ENCODE measurements around the gene NECAP2. TPM values are rescaled to one million over a fixed set of nuclear protein-coding genes. Genes with fewer than 3 reads are reported as not detected.
A peak's percentile ranks its signal among the peaks of the same experiment; 100 is the strongest.

Gene NECAP2
- total and polyA plus RNA-seq, 10 of the 15 experiments (the other 5 are each of a cell fraction or from before 2014, with no cell fraction given) = 16.3 to 98.0 (median 57.4) TPM

GRCh38 chr1:16420424-16421118, 20.0 kb upstream of the NECAP2 start (continued):
- TF ChIP-seq, protein P1, sequence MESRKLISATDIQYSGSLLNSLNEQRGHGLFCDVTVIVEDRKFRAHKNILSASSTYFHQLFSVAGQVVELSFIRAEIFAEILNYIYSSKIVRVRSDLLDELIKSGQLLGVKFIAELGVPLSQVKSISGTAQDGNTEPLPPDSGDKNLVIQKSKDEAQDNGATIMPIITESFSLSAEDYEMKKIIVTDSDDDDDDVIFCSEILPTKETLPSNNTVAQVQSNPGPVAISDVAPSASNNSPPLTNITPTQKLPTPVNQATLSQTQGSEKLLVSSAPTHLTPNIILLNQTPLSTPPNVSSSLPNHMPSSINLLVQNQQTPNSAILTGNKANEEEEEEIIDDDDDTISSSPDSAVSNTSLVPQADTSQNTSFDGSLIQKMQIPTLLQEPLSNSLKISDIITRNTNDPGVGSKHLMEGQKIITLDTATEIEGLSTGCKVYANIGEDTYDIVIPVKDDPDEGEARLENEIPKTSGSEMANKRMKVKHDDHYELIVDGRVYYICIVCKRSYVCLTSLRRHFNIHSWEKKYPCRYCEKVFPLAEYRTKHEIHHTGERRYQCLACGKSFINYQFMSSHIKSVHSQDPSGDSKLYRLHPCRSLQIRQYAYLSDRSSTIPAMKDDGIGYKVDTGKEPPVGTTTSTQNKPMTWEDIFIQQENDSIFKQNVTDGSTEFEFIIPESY (IDR thresholded peaks at IDR 0.05) = no peak
- TF ChIP-seq MTA3 (IDR thresholded peaks at IDR 0.05; ENCODE audit: borderline replicate concordance, low read length) (no peak), CBFB (IDR thresholded peaks at IDR 0.05; ENCODE audit: low read depth) (no peak), NBN (IDR thresholded peaks at IDR 0.05) (peak; percentile 73; the same call in 1 of the 2 replicates), NFYB (IDR thresholded peaks at IDR 0.05; ENCODE audit: insufficient read depth, low read depth, low read length) (no peak), ATF7 (IDR thresholded peaks at IDR 0.05; ENCODE audit: low read depth) (peak; percentile 52), CHD4 (IDR thresholded peaks at IDR 0.05) (no peak), PKNOX1 (IDR thresholded peaks at IDR 0.05) (peak; percentile 77; the same call in 1 of the 2 replicates), MYC (IDR thresholded peaks at IDR 0.05; ENCODE audit: insufficient read depth, insufficient read length, insufficient replicate concordance, low read length, severe bottlenecking) (no peak), WRNIP1 (IDR thresholded peaks at IDR 0.05; ENCODE audit: borderline replicate concordance, low read depth, low read length) (no peak), CREM (IDR thresholded peaks at IDR 0.05; ENCODE audit: low read depth) (no peak), MEF2B (IDR thresholded peaks at IDR 0.05; ENCODE audit: partially characterized antibody, poor library complexity, severe bottlenecking) (no peak), SIN3A (IDR thresholded peaks at IDR 0.05; ENCODE audit: low read depth, low read length) (no peak), LARP7 (IDR thresholded peaks at IDR 0.05) (no peak), RFX5 (IDR thresholded peaks at IDR 0.05; ENCODE audit: low read depth, low read length) (no peak), CEBPB (IDR thresholded peaks at IDR 0.05; ENCODE audit: borderline replicate concordance in 1 of 2, low read depth in 2 of 2, low read length in 2 of 2) (no peak), YY1 (IDR thresholded peaks at IDR 0.05; ENCODE audit: low read depth, low read length) (no peak), TCF12 (IDR thresholded peaks at IDR 0.05; ENCODE audit: low read depth, low read length) (no peak), SMAD1 (IDR thresholded peaks at IDR 0.05; ENCODE audit: low read depth, partially characterized antibody) (no peak), CREB1 (IDR thresholded peaks at IDR 0.05; ENCODE audit: low read depth) (no peak; the same call in 1 of the 2 replicates), NR2C1 (IDR thresholded peaks at IDR 0.05) (no peak), EGR1 (IDR thresholded peaks at IDR 0.05; ENCODE audit: borderline replicate concordance in 1 of 2, low read depth in 2 of 2, low read length in 2 of 2) (no peak), CEBPZ (IDR thresholded peaks at IDR 0.05; ENCODE audit: low read depth, low read length) (no peak)
- TF ChIP-seq, protein P2, sequence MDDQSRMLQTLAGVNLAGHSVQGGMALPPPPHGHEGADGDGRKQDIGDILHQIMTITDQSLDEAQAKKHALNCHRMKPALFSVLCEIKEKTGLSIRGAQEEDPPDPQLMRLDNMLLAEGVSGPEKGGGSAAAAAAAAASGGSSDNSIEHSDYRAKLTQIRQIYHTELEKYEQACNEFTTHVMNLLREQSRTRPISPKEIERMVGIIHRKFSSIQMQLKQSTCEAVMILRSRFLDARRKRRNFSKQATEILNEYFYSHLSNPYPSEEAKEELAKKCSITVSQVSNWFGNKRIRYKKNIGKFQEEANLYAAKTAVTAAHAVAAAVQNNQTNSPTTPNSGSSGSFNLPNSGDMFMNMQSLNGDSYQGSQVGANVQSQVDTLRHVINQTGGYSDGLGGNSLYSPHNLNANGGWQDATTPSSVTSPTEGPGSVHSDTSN (IDR thresholded peaks at IDR 0.05; ENCODE audit: insufficient replicate concordance, low read depth, low read length) = no peak

Measured in GM12878 (cell line).